HepG2 (cell line): ENCODE measurements around the gene KLHL40. TPM values are rescaled to one million over a fixed set of nuclear protein-coding genes. Genes with fewer than 3 reads are reported as not detected.

Experiments
- ATAC-seq: fragments of 200-7000 bp; cut with Tn5 transposase; 3 replicates; pipeline ENCODE4 v1.9.1; 2020; ENCODE audit warnings: mild to moderate bottlenecking, moderate library complexity
- BruUV-seq: library from RNA; stranded (reverse); fragments of 400-500 nt; replicated peaks from 2 replicates; lab custom pipeline; 2021; lab: Mats Ljungman, UMichigan
- CTCF ChIA-PET: fragments of 300-600 bp; formaldehyde crosslinking; extraction: SDS; loops from one replicate; lab custom pipeline; 2021; ENCODE audit warnings: low total read pairs, inconsistent platforms, low intra/inter-chr PET ratio; lab: Yijun Ruan, JAX
- POLR2A ChIA-PET: fragments of 350-600 bp; sonication (Branson Sonifier 250); formaldehyde crosslinking; loops from one replicate; lab custom pipeline; 2020; ENCODE audit warnings: antibody characterized with exemption, inconsistent platforms; lab: Yijun Ruan, JAX
- DNase-seq: peaks from one replicate; pipeline ENCODE4 v3.0.0-alpha.2; 2015; ENCODE audit warnings: low spot score
- FAIRE-seq: peaks from 3 replicates; lab custom pipeline; 2011; peaks lifted over from hg19 to GRCh38; lab: Jason Lieb, UNC
- H2AFZ ChIP-seq: one replicate; pipeline ENCODE4 v1.6.1; 2011; ENCODE audit warnings: low read length, inconsistent platforms
- H3K27ac ChIP-seq: fragments of 300-600 bp; 3 replicates; pipeline ENCODE4 v1.8.0; 2011; ENCODE audit warnings: mixed run types, mild to moderate bottlenecking, mixed read lengths, low read length, inconsistent platforms; ENCODE audit not compliant: insufficient read depth; ENCODE audit errors: extremely low read length
- H3K27me3 ChIP-seq, 2 experiments: fragments of 200-600 bp in 1 of 2; 2 replicates in 1 of 2; 3 replicates in 1 of 2; pipeline versions ENCODE4 v1.6.0 to v1.8.0; 2011; ENCODE audit warnings: low read length in 2 of 2, mild to moderate bottlenecking in 2 of 2, moderate library complexity in 2 of 2, inconsistent platforms in 1 of 2; ENCODE audit not compliant: insufficient read depth in 2 of 2, control insufficient read depth in 1 of 2
- H3K36me3 ChIP-seq, 2 experiments: fragments of 200-600 bp in 1 of 2; replicated peaks in 1 of 2; 2 replicates in 1 of 2; 3 replicates in 1 of 2; pipeline versions ENCODE4 v1.5.1 to v1.8.0; 2011; ENCODE audit warnings: low read length in 2 of 2, inconsistent platforms in 1 of 2; ENCODE audit not compliant: insufficient read depth in 2 of 2, control insufficient read depth in 1 of 2
- H3K4me1 ChIP-seq: 2 replicates; pipeline ENCODE4 v1.5.1; 2012; ENCODE audit warnings: low read length, inconsistent platforms; ENCODE audit not compliant: insufficient read depth
- H3K4me2 ChIP-seq: 2 replicates; pipeline ENCODE4 v1.6.0; 2011; ENCODE audit warnings: low read depth, low read length, inconsistent platforms
- H3K4me3 ChIP-seq, 3 experiments: fragments of 200-600 bp in 1 of 3; sonication (generic), shearing (Covaris generic) in 1 of 3; replicated peaks in 1 of 3; 2 replicates each; pipeline ENCODE4 v1.5.1; 2011 to 2016; ENCODE audit warnings: low read length in 3 of 3, inconsistent platforms in 2 of 3, low read depth in 2 of 3, mild to moderate bottlenecking in 2 of 3, control low read depth in 1 of 3, mixed read lengths in 1 of 3; ENCODE audit not compliant: insufficient read depth in 1 of 3
- H3K79me2 ChIP-seq: one replicate; pipeline ENCODE4 v1.6.1; 2011; ENCODE audit warnings: low read length, inconsistent platforms; ENCODE audit not compliant: insufficient read depth
- H3K9ac ChIP-seq: 2 replicates; pipeline ENCODE4 v1.6.0; 2011; ENCODE audit warnings: mild to moderate bottlenecking, low read depth, low read length, inconsistent platforms; ENCODE audit not compliant: insufficient read depth
- H3K9me3 ChIP-seq: 2 replicates; pipeline ENCODE4 v1.5.1; 2012; ENCODE audit warnings: mild to moderate bottlenecking, low read length
- H4K20me1 ChIP-seq: 2 replicates; pipeline ENCODE4 v1.6.0; 2011; ENCODE audit warnings: inconsistent platforms, mild to moderate bottlenecking, low read length, moderate library complexity; ENCODE audit not compliant: insufficient read depth
- ARNT ChIP-seq: fragments of 450-650 bp; IDR thresholded peaks from 2 replicates; pipeline ENCODE4 v1.6.1; 2017
- GZF1 ChIP-seq: sonication (generic); formaldehyde crosslinking; IDR thresholded peaks from 2 replicates; pipeline ENCODE4 v1.5.1; 2020; ENCODE audit warnings: mild to moderate bottlenecking, missing genetic modification reagents
- PHF5A ChIP-seq: IDR thresholded peaks from one replicate; pipeline ENCODE4 v1.6.1; 2018; ENCODE audit warnings: low read depth, missing genetic modification reagents; ENCODE audit not compliant: unreplicated experiment
- REXO4 ChIP-seq: sonication (generic); formaldehyde crosslinking; IDR thresholded peaks from 2 replicates; pipeline ENCODE4 v1.8.0; 2022; ENCODE audit warnings: missing genetic modification reagents, mild to moderate bottlenecking, borderline replicate concordance
- SNRNP70 ChIP-seq: fragments of 200-400 bp; formaldehyde crosslinking; IDR thresholded peaks from 2 replicates; pipeline ENCODE4 v1.6.1; 2017; ENCODE audit warnings: mild to moderate bottlenecking, low read depth, low read length, moderate library complexity
- ZNF253 ChIP-seq: sonication (generic); formaldehyde crosslinking; IDR thresholded peaks from 2 replicates; pipeline ENCODE4 v1.8.0; 2022; ENCODE audit warnings: mild to moderate bottlenecking, missing genetic modification reagents, borderline replicate concordance
- ZNF282 ChIP-seq: fragments of 450-650 bp; IDR thresholded peaks from 2 replicates; pipeline ENCODE4 v1.6.1; 2018; ENCODE audit not compliant: partially characterized antibody
- ZNF335 ChIP-seq: sonication (generic); formaldehyde crosslinking; IDR thresholded peaks from 2 replicates; pipeline ENCODE4 v1.4.0; 2020; ENCODE audit warnings: missing genetic modification reagents
- ZNF615 ChIP-seq: sonication (generic); formaldehyde crosslinking; IDR thresholded peaks from 2 replicates; pipeline ENCODE4 v1.5.0; 2020; ENCODE audit warnings: mild to moderate bottlenecking, missing genetic modification reagents, borderline replicate concordance
- ZNF768 ChIP-seq: sonication (generic); formaldehyde crosslinking; IDR thresholded peaks from 2 replicates; pipeline ENCODE4 v1.4.0; 2020; ENCODE audit warnings: missing genetic modification reagents
- ZNF781 ChIP-seq: sonication (generic); formaldehyde crosslinking; IDR thresholded peaks from 2 replicates; pipeline ENCODE4 v1.5.1; 2020; ENCODE audit warnings: borderline replicate concordance, mild to moderate bottlenecking, missing genetic modification reagents; ENCODE audit errors: not compliant biosample characterization
- ZNF790 ChIP-seq: sonication (generic); formaldehyde crosslinking; IDR thresholded peaks from 2 replicates; pipeline ENCODE4 v1.8.0; 2022; ENCODE audit warnings: missing genetic modification reagents, mild to moderate bottlenecking, borderline replicate concordance
- ZSCAN20 ChIP-seq: sonication (generic); formaldehyde crosslinking; IDR thresholded peaks from 2 replicates; pipeline ENCODE4 v1.4.0; 2020; ENCODE audit warnings: missing genetic modification reagents, mild to moderate bottlenecking, borderline replicate concordance
- WGBS: methylation state at CpG from one replicate; pipeline ENCODE4 v1.1.6; 2017; ENCODE audit warnings: low lambda C conversion rate; 5-methylcytosine and 5-hydroxymethylcytosine counted together
- in situ Hi-C: cut with HindIII; loops from 2 replicates; pipeline ENCODE4 v1.10.0; 2017; ENCODE audit warnings: low pct_unique_long_range_greater_than_20kb; ENCODE audit not compliant: extremely low pct_ligation_motif_present
- intact Hi-C: fragments of 100-400 bp; cut with micrococcal nuclease; formaldehyde crosslinking; loops from one replicate; pipeline ENCODE4 v1.10.0; 2022; ENCODE audit not compliant: unreplicated experiment
- polyA plus RNA-seq, 8 experiments: library from polyadenylated mRNA; depleted of rRNA in 3 of 8; stranded (reverse) in 7 of 8; unstranded in 1 of 8; fragments of >200 nt; fragmentation: Illumina TruSeq in 4 of 8; extraction: Trizol in 4 of 8; gene quantifications; 2 replicates each; pipeline versions ENCODE4 v1.2.1 to v1.2.3, GENCODE V29; 2011 to 2016; ENCODE audit warnings: low read depth in 4 of 8, missing spikeins in 1 of 8, mixed read lengths in 1 of 8; ENCODE audit not compliant: insufficient read depth in 1 of 8
- total RNA-seq, 5 experiments: library from RNA; depleted of rRNA; stranded (reverse); fragments of >200 nt; fragmentation: Illumina TruSeq; extraction: Trizol; gene quantifications; 2 replicates each; pipeline ENCODE4 v1.2.3, GENCODE V29; 2016; ENCODE audit warnings: low read depth in 1 of 5
- TF ChIP-seq, protein P1 (sequence below): sonication (generic); formaldehyde crosslinking; IDR thresholded peaks from 2 replicates; pipeline ENCODE4 v1.5.0; 2020; ENCODE audit warnings: mild to moderate bottlenecking, missing genetic modification reagents, moderate library complexity
- TF ChIP-seq, protein P2 (sequence below): sonication (generic); formaldehyde crosslinking; IDR thresholded peaks from 2 replicates; pipeline ENCODE4 v1.8.0; 2023; ENCODE audit warnings: mild to moderate bottlenecking, missing genetic modification reagents
- TF ChIP-seq, protein P3 (sequence below): sonication (generic); formaldehyde crosslinking; IDR thresholded peaks from 2 replicates; pipeline ENCODE4 v1.8.0; 2022; ENCODE audit warnings: mild to moderate bottlenecking, missing genetic modification reagents; ENCODE audit not compliant: insufficient replicate concordance
- TF ChIP-seq, protein P4 (sequence below), 2 experiments: sonication (generic) in 1 of 2; formaldehyde crosslinking in 1 of 2; IDR thresholded peaks; 2 replicates each; pipeline versions ENCODE4 v1.4.0 to v1.6.1; 2018 to 2020; ENCODE audit warnings: missing genetic modification reagents in 2 of 2, borderline replicate concordance in 1 of 2, low read depth in 1 of 2, mild to moderate bottlenecking in 1 of 2, missing biosample characterization in 1 of 2
- TF ChIP-seq, protein P5 (sequence below): sonication (generic); formaldehyde crosslinking; conservative IDR thresholded peaks from 2 replicates; pipeline ENCODE4 v1.4.0; 2020; ENCODE audit warnings: missing genetic modification reagents

KLHL40 gene
- total and polyA plus RNA-seq, 2 of the 13 experiments (the other 11 are each of a cell fraction or from before 2014, with no cell fraction given) = not detected

DNA sequence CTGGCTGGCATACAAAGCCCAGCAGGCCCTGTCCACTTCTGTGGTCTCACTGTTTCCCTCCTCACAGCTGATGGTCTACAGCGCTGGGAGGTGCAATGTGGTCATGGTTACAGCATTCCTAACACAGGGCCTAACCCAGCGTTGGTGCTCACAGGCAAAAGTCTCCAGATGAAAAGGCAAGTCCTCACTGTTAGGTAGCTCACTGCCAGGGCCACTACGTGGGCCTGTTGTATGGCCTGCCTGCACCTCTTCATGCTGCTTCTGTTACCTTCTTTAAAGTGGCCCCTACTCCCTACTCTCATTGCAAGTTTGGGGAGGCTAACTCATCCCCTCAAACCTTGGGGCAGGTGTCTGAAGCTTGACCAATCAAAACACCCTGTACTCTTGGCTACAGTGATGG, 56.5 kb downstream of the KLHL40 start:
- no peaks in the 10 kb centered on the region for H3K27me3 ChIP-seq
- H2AFZ ChIP-seq = no peak overlapping the region
- intact Hi-C loops (no loop called here), in situ Hi-C loops (no loop called here)
- 56% methylated on average over 3 of the region's 3 CpGs for WGBS
- ChIA-PET CTCF (no interaction called here), POLR2A (interaction anchor here (0.9 to 1.5 kb wide), 2 partner anchors 9 to 63 kb away, joined by 3 to 10 read pairs; partner anchors contain the start of gene HIGD1A)
- no peak; the same call in 2 of the 3 replicates for ATAC-seq
- no peak for DNase-seq
- no TSS peak for BruUV-seq
- H3K79me2 ChIP-seq = no peaks in the 10 kb centered on the region
- no peak overlapping the region for H3K4me2 ChIP-seq
- no peak overlapping the region for H3K27ac ChIP-seq
- H3K9me3 ChIP-seq = no peaks in the 10 kb centered on the region
- no peak overlapping the region for H3K9ac ChIP-seq
- FAIRE-seq = no peak
- peaks cover 52% of the 10 kb centered on the region for H3K4me1 ChIP-seq
- no peaks in the 10 kb centered on the region for H4K20me1 ChIP-seq
- H3K36me3 ChIP-seq = no peaks in the 10 kb centered on the region
- H3K4me3 ChIP-seq = no peak overlapping the region
- TF ChIP-seq ZNF253 (CRISPR knock-in tag) (no peak), ZNF790 (CRISPR knock-in tag) (no peak), ZNF615 (no peak), ZNF335 (no peak), ZNF781 (CRISPR knock-in tag) (no peak), SNRNP70 (no peak), PHF5A (CRISPR knock-in tag) (no peak), ZNF282 (no peak), ZSCAN20 (no peak), ZNF768 (CRISPR knock-in tag) (no peak), ARNT (no peak), GZF1 (CRISPR knock-in tag) (no peak), REXO4 (CRISPR knock-in tag) (no peak)
- TF ChIP-seq, protein P1, sequence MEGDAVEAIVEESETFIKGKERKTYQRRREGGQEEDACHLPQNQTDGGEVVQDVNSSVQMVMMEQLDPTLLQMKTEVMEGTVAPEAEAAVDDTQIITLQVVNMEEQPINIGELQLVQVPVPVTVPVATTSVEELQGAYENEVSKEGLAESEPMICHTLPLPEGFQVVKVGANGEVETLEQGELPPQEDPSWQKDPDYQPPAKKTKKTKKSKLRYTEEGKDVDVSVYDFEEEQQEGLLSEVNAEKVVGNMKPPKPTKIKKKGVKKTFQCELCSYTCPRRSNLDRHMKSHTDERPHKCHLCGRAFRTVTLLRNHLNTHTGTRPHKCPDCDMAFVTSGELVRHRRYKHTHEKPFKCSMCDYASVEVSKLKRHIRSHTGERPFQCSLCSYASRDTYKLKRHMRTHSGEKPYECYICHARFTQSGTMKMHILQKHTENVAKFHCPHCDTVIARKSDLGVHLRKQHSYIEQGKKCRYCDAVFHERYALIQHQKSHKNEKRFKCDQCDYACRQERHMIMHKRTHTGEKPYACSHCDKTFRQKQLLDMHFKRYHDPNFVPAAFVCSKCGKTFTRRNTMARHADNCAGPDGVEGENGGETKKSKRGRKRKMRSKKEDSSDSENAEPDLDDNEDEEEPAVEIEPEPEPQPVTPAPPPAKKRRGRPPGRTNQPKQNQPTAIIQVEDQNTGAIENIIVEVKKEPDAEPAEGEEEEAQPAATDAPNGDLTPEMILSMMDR (CRISPR knock-in tag) = no peak
- TF ChIP-seq, protein P2, sequence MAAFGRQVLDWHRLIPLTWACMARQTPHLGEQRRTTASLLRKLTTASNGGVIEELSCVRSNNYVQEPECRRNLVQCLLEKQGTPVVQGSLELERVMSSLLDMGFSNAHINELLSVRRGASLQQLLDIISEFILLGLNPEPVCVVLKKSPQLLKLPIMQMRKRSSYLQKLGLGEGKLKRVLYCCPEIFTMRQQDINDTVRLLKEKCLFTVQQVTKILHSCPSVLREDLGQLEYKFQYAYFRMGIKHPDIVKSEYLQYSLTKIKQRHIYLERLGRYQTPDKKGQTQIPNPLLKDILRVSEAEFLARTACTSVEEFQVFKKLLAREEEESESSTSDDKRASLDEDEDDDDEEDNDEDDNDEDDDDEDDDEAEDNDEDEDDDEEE (CRISPR knock-in tag) = no peak
- TF ChIP-seq, protein P3, sequence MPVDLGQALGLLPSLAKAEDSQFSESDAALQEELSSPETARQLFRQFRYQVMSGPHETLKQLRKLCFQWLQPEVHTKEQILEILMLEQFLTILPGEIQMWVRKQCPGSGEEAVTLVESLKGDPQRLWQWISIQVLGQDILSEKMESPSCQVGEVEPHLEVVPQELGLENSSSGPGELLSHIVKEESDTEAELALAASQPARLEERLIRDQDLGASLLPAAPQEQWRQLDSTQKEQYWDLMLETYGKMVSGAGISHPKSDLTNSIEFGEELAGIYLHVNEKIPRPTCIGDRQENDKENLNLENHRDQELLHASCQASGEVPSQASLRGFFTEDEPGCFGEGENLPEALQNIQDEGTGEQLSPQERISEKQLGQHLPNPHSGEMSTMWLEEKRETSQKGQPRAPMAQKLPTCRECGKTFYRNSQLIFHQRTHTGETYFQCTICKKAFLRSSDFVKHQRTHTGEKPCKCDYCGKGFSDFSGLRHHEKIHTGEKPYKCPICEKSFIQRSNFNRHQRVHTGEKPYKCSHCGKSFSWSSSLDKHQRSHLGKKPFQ = no peak
- TF ChIP-seq, protein P4, sequence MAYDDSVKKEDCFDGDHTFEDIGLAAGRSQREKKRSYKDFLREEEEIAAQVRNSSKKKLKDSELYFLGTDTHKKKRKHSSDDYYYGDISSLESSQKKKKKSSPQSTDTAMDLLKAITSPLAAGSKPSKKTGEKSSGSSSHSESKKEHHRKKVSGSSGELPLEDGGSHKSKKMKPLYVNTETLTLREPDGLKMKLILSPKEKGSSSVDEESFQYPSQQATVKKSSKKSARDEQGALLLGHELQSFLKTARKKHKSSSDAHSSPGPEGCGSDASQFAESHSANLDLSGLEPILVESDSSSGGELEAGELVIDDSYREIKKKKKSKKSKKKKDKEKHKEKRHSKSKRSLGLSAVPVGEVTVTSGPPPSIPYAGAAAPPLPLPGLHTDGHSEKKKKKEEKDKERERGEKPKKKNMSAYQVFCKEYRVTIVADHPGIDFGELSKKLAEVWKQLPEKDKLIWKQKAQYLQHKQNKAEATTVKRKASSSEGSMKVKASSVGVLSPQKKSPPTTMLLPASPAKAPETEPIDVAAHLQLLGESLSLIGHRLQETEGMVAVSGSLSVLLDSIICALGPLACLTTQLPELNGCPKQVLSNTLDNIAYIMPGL (CRISPR knock-in tag; IDR thresholded peaks at IDR 0.05; ENCODE audit: borderline replicate concordance in 1 of 2, low read depth in 1 of 2) = no peak
- TF ChIP-seq, protein P5, sequence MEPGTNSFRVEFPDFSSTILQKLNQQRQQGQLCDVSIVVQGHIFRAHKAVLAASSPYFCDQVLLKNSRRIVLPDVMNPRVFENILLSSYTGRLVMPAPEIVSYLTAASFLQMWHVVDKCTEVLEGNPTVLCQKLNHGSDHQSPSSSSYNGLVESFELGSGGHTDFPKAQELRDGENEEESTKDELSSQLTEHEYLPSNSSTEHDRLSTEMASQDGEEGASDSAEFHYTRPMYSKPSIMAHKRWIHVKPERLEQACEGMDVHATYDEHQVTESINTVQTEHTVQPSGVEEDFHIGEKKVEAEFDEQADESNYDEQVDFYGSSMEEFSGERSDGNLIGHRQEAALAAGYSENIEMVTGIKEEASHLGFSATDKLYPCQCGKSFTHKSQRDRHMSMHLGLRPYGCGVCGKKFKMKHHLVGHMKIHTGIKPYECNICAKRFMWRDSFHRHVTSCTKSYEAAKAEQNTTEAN (CRISPR knock-in tag) = no peak
